Neural progenitor cell (in vitro differentiated cells): ENCODE results near the gene FUZ. TPM values are rescaled to one million over a fixed set of nuclear protein-coding genes. Genes with fewer than 3 reads are reported as not detected.

ENCODE experiments used
- DNase-seq: peaks from one replicate; pipeline ENCODE4 v3.0.0-alpha.2; 2016; ENCODE audit warnings: low spot score
- H2AFZ ChIP-seq: fragments of 200-600 bp; sonication (generic); replicated peaks from 2 replicates; pipeline ENCODE4 v1.6.1; 2016; ENCODE audit warnings: antibody characterized with exemption
- H3F3A ChIP-seq: fragments of 200-600 bp; sonication (generic); 2 replicates; pipeline ENCODE4 v1.6.1; 2016; ENCODE audit warnings: antibody characterized with exemption, low read depth
- H3K27ac ChIP-seq: fragments of 200-600 bp; sonication (generic); 2 replicates; pipeline ENCODE4 v1.5.1; 2016; ENCODE audit warnings: mild to moderate bottlenecking
- H3K27me3 ChIP-seq: fragments of 200-600 bp; sonication (generic); 2 replicates; pipeline ENCODE4 v1.6.1; 2016; ENCODE audit warnings: mild to moderate bottlenecking, moderate library complexity
- H3K36me3 ChIP-seq: fragments of 200-600 bp; sonication (generic); 2 replicates; pipeline ENCODE4 v1.5.1; 2016
- H3K4me1 ChIP-seq: fragments of 200-600 bp; sonication (generic); 2 replicates; pipeline ENCODE4 v1.6.1; 2016; ENCODE audit warnings: mixed run types
- H3K4me2 ChIP-seq: fragments of 200-600 bp; sonication (generic); 2 replicates; pipeline ENCODE4 v1.6.1; 2016
- H3K4me3 ChIP-seq: fragments of 200-600 bp; sonication (generic); 2 replicates; pipeline ENCODE4 v1.5.1; 2016
- H3K79me2 ChIP-seq: fragments of 200-600 bp; sonication (generic); 2 replicates; pipeline ENCODE4 v1.6.1; 2016; ENCODE audit warnings: low read depth
- H3K9ac ChIP-seq: fragments of 200-600 bp; sonication (generic); 2 replicates; pipeline ENCODE4 v1.6.1; 2016
- H3K9me3 ChIP-seq: fragments of 200-600 bp; sonication (generic); 2 replicates; pipeline ENCODE4 v1.5.1; 2016; ENCODE audit warnings: low read depth
- H4K20me1 ChIP-seq: fragments of 200-600 bp; sonication (generic); 2 replicates; pipeline ENCODE4 v1.6.1; 2016; ENCODE audit warnings: low read depth
- H3K27ac Mint-ChIP-seq: 3 replicates; pipeline ENCODE4 v1.8.0; 2021; ENCODE audit warnings: mixed read lengths
- H3K27me3 Mint-ChIP-seq: 2 replicates; pipeline ENCODE4 v1.8.0; 2022; ENCODE audit warnings: low read depth, mild to moderate bottlenecking, inconsistent platforms, moderate library complexity, mixed read lengths; ENCODE audit not compliant: insufficient read depth
- H3K36me3 Mint-ChIP-seq: 3 replicates; pipeline ENCODE4 v1.8.0; 2021; ENCODE audit warnings: mixed read lengths
- H3K4me1 Mint-ChIP-seq: 3 replicates; pipeline ENCODE4 v1.8.0; 2021; ENCODE audit warnings: mixed read lengths
- H3K4me3 Mint-ChIP-seq: 3 replicates; pipeline ENCODE4 v1.8.0; 2021; ENCODE audit warnings: mild to moderate bottlenecking, moderate library complexity, mixed read lengths
- H3K9me3 Mint-ChIP-seq: 3 replicates; pipeline ENCODE4 v1.8.0; 2020; ENCODE audit warnings: mixed read lengths
- EZH2 ChIP-seq: fragments of 200-600 bp; sonication (generic); IDR thresholded peaks from 2 replicates; pipeline ENCODE4 v1.6.1; 2017; ENCODE audit warnings: antibody characterized with exemption, mild to moderate bottlenecking, moderate library complexity
- EZH2phosphoT487 ChIP-seq: fragments of 200-600 bp; sonication (generic); IDR thresholded peaks from 2 replicates; pipeline ENCODE4 v1.6.1; 2017; ENCODE audit warnings: antibody characterized with exemption
- total RNA-seq: library from RNA; depleted of rRNA; stranded (reverse); fragments of >200 nt; gene quantifications from 2 replicates; pipeline ENCODE4 v1.2.3, GENCODE V29; 2015; ENCODE audit warnings: low replicate concordance
- TF ChIP-seq, protein P1 (sequence below): fragments of 200-600 bp; sonication (generic); IDR thresholded peaks from 2 replicates; pipeline ENCODE4 v1.5.1; 2017; ENCODE audit warnings: antibody characterized with exemption, mild to moderate bottlenecking

Gene FUZ
- total RNA-seq, 1 donor from 2014 or later: 24.6 TPM

DNA sequence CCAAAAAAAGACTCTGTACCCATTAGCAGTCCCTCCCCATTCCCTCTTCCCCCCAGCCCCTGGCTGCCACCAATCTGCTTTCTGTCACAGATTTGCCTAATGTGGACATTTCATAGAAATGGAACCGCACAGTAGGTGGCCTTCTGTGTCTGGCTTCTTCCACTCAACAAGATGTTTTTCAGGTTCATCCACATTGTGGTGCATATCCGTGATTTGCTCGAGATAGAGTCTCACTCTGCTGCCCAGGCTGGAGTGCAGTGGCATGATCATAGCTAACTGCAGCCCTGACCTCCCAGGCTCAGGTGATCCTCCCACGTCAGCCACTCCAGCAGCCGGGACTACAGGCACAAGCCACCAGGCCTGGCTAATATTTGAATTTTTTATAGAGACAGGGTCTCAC, 25.3 kb downstream of the FUZ start:
- peaks cover 34% of the 10 kb centered on the region for H3K36me3 Mint-ChIP-seq
- H3K4me1 Mint-ChIP-seq: peaks cover 11% of the 10 kb centered on the region
- H3K4me3 Mint-ChIP-seq: no peak overlapping the region

DNA sequence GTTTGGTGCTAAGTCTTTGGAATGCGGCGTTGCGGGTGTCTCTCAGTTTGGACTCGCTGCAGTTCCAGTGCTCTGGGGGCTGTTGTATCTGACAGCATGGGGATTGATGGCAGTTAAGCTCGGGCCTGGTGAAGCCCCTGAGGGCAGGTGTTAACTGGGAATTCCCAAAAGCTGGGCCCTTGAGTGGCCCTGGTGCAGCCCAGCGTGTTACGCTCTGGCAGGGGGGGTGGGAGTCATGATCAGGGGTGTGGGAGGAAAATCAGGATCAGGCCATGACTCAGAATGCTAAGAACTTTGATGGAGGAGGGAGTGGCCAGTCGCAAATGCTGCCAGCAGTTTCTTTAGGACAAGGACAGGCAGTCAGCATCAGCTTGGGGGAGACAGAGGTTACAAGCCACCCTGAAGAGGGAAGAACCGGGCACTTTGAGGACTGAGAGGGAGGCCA, 26.7 kb downstream of the FUZ start:
- H4K20me1 ChIP-seq: peaks cover under 1% of the 10 kb centered on the region
- peaks cover 34% of the 10 kb centered on the region for H3K36me3 Mint-ChIP-seq
- H3K27me3 ChIP-seq: no peaks in the 10 kb centered on the region
- no peaks in the 10 kb centered on the region for H3F3A ChIP-seq
- H3K79me2 ChIP-seq: no peaks in the 10 kb centered on the region
- no peak overlapping the region for H3K4me3 Mint-ChIP-seq
- H3K9ac ChIP-seq: no peak overlapping the region
- H3K27ac ChIP-seq: no peak overlapping the region
- H2AFZ ChIP-seq: no peak overlapping the region
- TF ChIP-seq, protein P1, sequence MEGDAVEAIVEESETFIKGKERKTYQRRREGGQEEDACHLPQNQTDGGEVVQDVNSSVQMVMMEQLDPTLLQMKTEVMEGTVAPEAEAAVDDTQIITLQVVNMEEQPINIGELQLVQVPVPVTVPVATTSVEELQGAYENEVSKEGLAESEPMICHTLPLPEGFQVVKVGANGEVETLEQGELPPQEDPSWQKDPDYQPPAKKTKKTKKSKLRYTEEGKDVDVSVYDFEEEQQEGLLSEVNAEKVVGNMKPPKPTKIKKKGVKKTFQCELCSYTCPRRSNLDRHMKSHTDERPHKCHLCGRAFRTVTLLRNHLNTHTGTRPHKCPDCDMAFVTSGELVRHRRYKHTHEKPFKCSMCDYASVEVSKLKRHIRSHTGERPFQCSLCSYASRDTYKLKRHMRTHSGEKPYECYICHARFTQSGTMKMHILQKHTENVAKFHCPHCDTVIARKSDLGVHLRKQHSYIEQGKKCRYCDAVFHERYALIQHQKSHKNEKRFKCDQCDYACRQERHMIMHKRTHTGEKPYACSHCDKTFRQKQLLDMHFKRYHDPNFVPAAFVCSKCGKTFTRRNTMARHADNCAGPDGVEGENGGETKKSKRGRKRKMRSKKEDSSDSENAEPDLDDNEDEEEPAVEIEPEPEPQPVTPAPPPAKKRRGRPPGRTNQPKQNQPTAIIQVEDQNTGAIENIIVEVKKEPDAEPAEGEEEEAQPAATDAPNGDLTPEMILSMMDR: no peak
- no peak for TF ChIP-seq EZH2
- TF ChIP-seq EZH2phosphoT487: no peak
- peak overlapping the region; percentile 54 for H3K27ac Mint-ChIP-seq
- H3K27me3 Mint-ChIP-seq: no peaks in the 10 kb centered on the region
- no peaks in the 10 kb centered on the region for H3K4me1 ChIP-seq
- H3K9me3 Mint-ChIP-seq: no peaks in the 10 kb centered on the region
- no peaks in the 10 kb centered on the region for H3K9me3 ChIP-seq
- no peak overlapping the region for H3K4me3 ChIP-seq
- H3K36me3 ChIP-seq: no peaks in the 10 kb centered on the region
- peaks cover 11% of the 10 kb centered on the region for H3K4me1 Mint-ChIP-seq
- no peak overlapping the region for H3K4me2 ChIP-seq
- no peak for DNase-seq

More for the DNA sequence above, 25.3 kb downstream of the FUZ start:
- Histone ChIP-seq H4K20me1 (no peaks in the 10 kb centered on the region), H3K9me3 (no peaks in the 10 kb centered on the region), H3F3A (no peaks in the 10 kb centered on the region), H3K9ac (no peak overlapping the region), H3K4me3 (no peak overlapping the region), H3K79me2 (no peaks in the 10 kb centered on the region), H3K27ac (no peak overlapping the region), H3K27me3 (no peaks in the 10 kb centered on the region), H3K36me3 (no peaks in the 10 kb centered on the region), H3K4me2 (no peak overlapping the region), H3K4me1 (no peaks in the 10 kb centered on the region), H2AFZ (no peak overlapping the region)
- Mint-ChIP-seq H3K27ac (no peak overlapping the region), H3K9me3 (no peaks in the 10 kb centered on the region), H3K27me3 (no peaks in the 10 kb centered on the region)
- TF ChIP-seq EZH2phosphoT487: no peak
- TF ChIP-seq EZH2: no peak
- TF ChIP-seq, protein P1: no peak
- no peak for DNase-seq

DNA sequence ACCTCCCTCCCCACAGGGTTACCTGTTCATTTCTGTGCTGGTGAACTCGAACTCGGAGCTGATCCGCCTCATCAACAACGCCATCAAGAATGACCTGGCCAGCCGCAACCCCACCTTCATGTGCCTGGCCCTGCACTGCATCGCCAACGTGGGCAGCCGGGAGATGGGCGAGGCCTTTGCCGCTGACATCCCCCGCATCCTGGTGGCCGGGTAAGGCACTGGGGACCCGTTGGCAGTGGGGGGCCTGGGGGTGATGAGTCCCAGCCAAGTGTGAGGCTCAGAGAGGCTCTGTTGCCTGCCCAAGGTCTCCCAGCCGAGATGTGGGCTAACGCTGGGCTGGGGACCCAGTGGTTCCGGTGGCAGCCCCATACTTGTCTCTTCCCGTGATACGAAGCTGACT, 30.6 kb downstream of the FUZ start:
- H3K27me3 ChIP-seq: no peaks in the 10 kb centered on the region
- DNase-seq: no peak
- no peaks in the 10 kb centered on the region for H3F3A ChIP-seq
- Mint-ChIP-seq H3K27ac (no peak overlapping the region), H3K4me3 (no peak overlapping the region), H3K27me3 (no peaks in the 10 kb centered on the region), H3K4me1 (peaks cover 16% of the 10 kb centered on the region), H3K9me3 (no peaks in the 10 kb centered on the region), H3K36me3 (peaks cover 22% of the 10 kb centered on the region)
- no peaks in the 10 kb centered on the region for H3K4me1 ChIP-seq
- H3K4me3 ChIP-seq: no peak overlapping the region
- H3K79me2 ChIP-seq: peaks cover 7% of the 10 kb centered on the region
- H3K9me3 ChIP-seq: no peaks in the 10 kb centered on the region
- no peaks in the 10 kb centered on the region for H3K36me3 ChIP-seq
- no peak overlapping the region for H2AFZ ChIP-seq
- H4K20me1 ChIP-seq: peaks cover 5% of the 10 kb centered on the region
- TF ChIP-seq, protein P1: no peak
- no peak for TF ChIP-seq EZH2
- no peak for TF ChIP-seq EZH2phosphoT487
- no peak overlapping the region for H3K9ac ChIP-seq
- no peak overlapping the region for H3K27ac ChIP-seq
- H3K4me2 ChIP-seq: no peak overlapping the region
